Measurements from ENCODE around the gene LIPC. TPM values are rescaled to one million over a fixed set of nuclear protein-coding genes. Genes with fewer than 3 reads are reported as not detected.

Gene LIPC
- total and polyA plus RNA-seq, 2 experiments from 2014 or later: not detected

GRCh38 chr15:58555162-58556027, 123.6 kb downstream of the LIPC start (continued):
- TF ChIP-seq CREB1 (CRISPR knock-in tag; IDR thresholded peaks at IDR 0.05; ENCODE audit: low read depth): no peak
- no peak for TF ChIP-seq POLR2AphosphoS5 (IDR thresholded peaks at IDR 0.05; ENCODE audit: low read depth)
- peak; percentile 34 to 58; a peak in 3 of 4 replicates for TF ChIP-seq CTCF (conservative IDR thresholded peaks at IDR 0.05; ENCODE audit: low read depth in 2 of 2)

GRCh38 chr15:58556028-58556361, 124.2 kb downstream of the LIPC start:
- Histone ChIP-seq H3K4me3 (no peak overlapping the region), H2AFZ (peak overlapping the region; percentile 76), H3K36me3 (ENCODE audit: insufficient read depth) (no peaks in the 10 kb centered on the region; the same call in 1 of the 2 replicates), H3K4me2 (no peak overlapping the region), H4K20me1 (replicated peaks; ENCODE audit: insufficient read depth) (no peaks in the 10 kb centered on the region), H3F3A (replicated peaks; ENCODE audit: low read depth) (no peaks in the 10 kb centered on the region), H3K79me2 (replicated peaks; ENCODE audit: insufficient read depth) (no peaks in the 10 kb centered on the region), H3K27ac (ENCODE audit: low read depth) (no peak overlapping the region), H3K4me1 (ENCODE audit: insufficient read depth) (peaks cover 16% of the 10 kb centered on the region), H3K9me2 (ENCODE audit: insufficient read depth) (0 out of 2 replicates have a peak, but pooled peaks cover 5% of the 10 kb centered on the region), H3K27me3 (ENCODE audit: insufficient read depth) (no peaks in the 10 kb centered on the region)
- DNase-seq (ENCODE audit: low spot score): no peak
- Mint-ChIP-seq H3K27me3 (ENCODE audit: insufficient read depth, low read depth, poor library complexity) (peaks cover 12% of the 10 kb centered on the region), H3K36me3 (ENCODE audit: low read depth) (peaks cover 5% of the 10 kb centered on the region; the same call in 1 of the 3 replicates), H3K9me3 (peaks cover 10% of the 10 kb centered on the region; the same call in 2 of the 3 replicates), H3K4me3 (no peak overlapping the region), H3K27ac (no peak overlapping the region), H3K4me1 (peaks cover 32% of the 10 kb centered on the region)
- no peak for ATAC-seq
- TF ChIP-seq ZNF114 (CRISPR knock-in tag; IDR thresholded peaks at IDR 0.05): no peak
- TF ChIP-seq REST (IDR thresholded peaks at IDR 0.05; ENCODE audit: unreplicated experiment): no peak
- TF ChIP-seq JUNB (IDR thresholded peaks at IDR 0.05; ENCODE audit: unreplicated experiment): no peak

- Mint-ChIP-seq H3K27ac (no peak overlapping the region), H3K27me3 (ENCODE audit: insufficient read depth, low read depth, poor library complexity) (peaks cover 11% of the 10 kb centered on the region), H3K36me3 (ENCODE audit: low read depth) (peaks cover 5% of the 10 kb centered on the region; the same call in 1 of the 3 replicates), H3K4me1 (peaks cover 36% of the 10 kb centered on the region), H3K9me3 (peaks cover 10% of the 10 kb centered on the region; the same call in 2 of the 3 replicates), H3K4me3 (no peak overlapping the region)
- Histone ChIP-seq H3K4me3 (no peak overlapping the region), H3F3A (replicated peaks; ENCODE audit: low read depth) (no peaks in the 10 kb centered on the region), H3K4me2 (no peak overlapping the region), H3K9me2 (ENCODE audit: insufficient read depth) (0 out of 2 replicates have a peak, but pooled peaks cover 5% of the 10 kb centered on the region), H2AFZ (no peak overlapping the region), H3K4me1 (ENCODE audit: insufficient read depth) (peaks cover 19% of the 10 kb centered on the region), H3K36me3 (ENCODE audit: insufficient read depth) (no peaks in the 10 kb centered on the region; the same call in 1 of the 2 replicates), H3K27ac (ENCODE audit: low read depth) (no peak overlapping the region), H3K79me2 (replicated peaks; ENCODE audit: insufficient read depth) (no peaks in the 10 kb centered on the region), H4K20me1 (replicated peaks; ENCODE audit: insufficient read depth) (no peaks in the 10 kb centered on the region), H3K27me3 (ENCODE audit: insufficient read depth) (no peaks in the 10 kb centered on the region)
- DNase-seq (ENCODE audit: low spot score) (no peak), ATAC-seq (no peak)
- TF ChIP-seq EZH2 (IDR thresholded peaks at IDR 0.05; ENCODE audit: low read depth, unreplicated experiment): no peak
- no peak for TF ChIP-seq CTCF (conservative IDR thresholded peaks at IDR 0.05; ENCODE audit: low read depth in 2 of 2)
- no peak for TF ChIP-seq JUNB (IDR thresholded peaks at IDR 0.05; ENCODE audit: unreplicated experiment)
- no peak for TF ChIP-seq REST (IDR thresholded peaks at IDR 0.05; ENCODE audit: unreplicated experiment)
- no peak for TF ChIP-seq POLR2AphosphoS5 (IDR thresholded peaks at IDR 0.05; ENCODE audit: low read depth)
Observed at GRCh38 chr15:58556541-58556940, 124.8 kb downstream of the LIPC start.
